IMR-90 (cell line): Measurements from ENCODE around the gene SELENOO.

ENCODE experiments used
- BHLHE40 ChIP-seq: fragments of 150-350 bp; IDR thresholded peaks from 2 replicates; pipeline ENCODE4 v1.6.1; 2016; ENCODE audit warnings: mild to moderate bottlenecking, low read depth, low read length
- CEBPB ChIP-seq: IDR thresholded peaks from 2 replicates; pipeline ENCODE4 v1.6.1; 2012; ENCODE audit warnings: low read depth, low read length, improper control_type of control experiment
- ELK1 ChIP-seq: fragments of 150-350 bp; IDR thresholded peaks from 2 replicates; pipeline ENCODE4 v1.6.1; 2016; ENCODE audit warnings: low read depth, mild to moderate bottlenecking, low read length, moderate library complexity, borderline replicate concordance
- FOS ChIP-seq: fragments of 150-350 bp; IDR thresholded peaks from 2 replicates; pipeline ENCODE4 v1.6.1; 2016; ENCODE audit warnings: low read depth, low read length
- MAFK ChIP-seq: IDR thresholded peaks from 2 replicates; pipeline ENCODE4 v1.6.1; 2012; ENCODE audit warnings: low read depth, low read length, improper control_type of control experiment
- MAZ ChIP-seq: IDR thresholded peaks from 2 replicates; pipeline ENCODE4 v1.6.1; 2012; ENCODE audit warnings: low read depth, mild to moderate bottlenecking, low read length, improper control_type of control experiment, moderate library complexity, borderline replicate concordance
- MXI1 ChIP-seq: IDR thresholded peaks from 2 replicates; pipeline ENCODE4 v1.6.1; 2012; ENCODE audit warnings: low read depth, mild to moderate bottlenecking, low read length, moderate library complexity, borderline replicate concordance
- POLR2A ChIP-seq: IDR thresholded peaks from 2 replicates; pipeline ENCODE4 v1.6.1; 2012; ENCODE audit warnings: mild to moderate bottlenecking, low read depth, low read length
- RAD21 ChIP-seq: IDR thresholded peaks from 2 replicates; pipeline ENCODE4 v1.6.1; 2012; ENCODE audit warnings: low read length, improper control_type of control experiment
- RCOR1 ChIP-seq: IDR thresholded peaks from 2 replicates; pipeline ENCODE4 v1.6.1; 2012; ENCODE audit warnings: mild to moderate bottlenecking, low read length, improper control_type of control experiment; ENCODE audit not compliant: insufficient replicate concordance
- RFX5 ChIP-seq: IDR thresholded peaks from 2 replicates; pipeline ENCODE4 v1.8.0; 2012; ENCODE audit warnings: low read depth, mild to moderate bottlenecking, low read length, moderate library complexity
- SMC3 ChIP-seq: fragments of 150-350 bp; IDR thresholded peaks from 2 replicates; pipeline ENCODE4 v1.6.1; 2016; ENCODE audit warnings: low read depth, mild to moderate bottlenecking, antibody characterized with exemption, low read length, moderate library complexity
- TF ChIP-seq, protein P1 (sequence below): conservative IDR thresholded peaks from 2 replicates; pipeline ENCODE4 v1.5.1; 2012; ENCODE audit warnings: mild to moderate bottlenecking, low read depth, low read length, improper control_type of control experiment
- TF ChIP-seq, protein P2 (sequence below): fragments of 150-350 bp; IDR thresholded peaks from 2 replicates; pipeline ENCODE4 v1.6.1; 2017; ENCODE audit warnings: mild to moderate bottlenecking, antibody characterized with exemption, low read length, low read depth

DNA sequence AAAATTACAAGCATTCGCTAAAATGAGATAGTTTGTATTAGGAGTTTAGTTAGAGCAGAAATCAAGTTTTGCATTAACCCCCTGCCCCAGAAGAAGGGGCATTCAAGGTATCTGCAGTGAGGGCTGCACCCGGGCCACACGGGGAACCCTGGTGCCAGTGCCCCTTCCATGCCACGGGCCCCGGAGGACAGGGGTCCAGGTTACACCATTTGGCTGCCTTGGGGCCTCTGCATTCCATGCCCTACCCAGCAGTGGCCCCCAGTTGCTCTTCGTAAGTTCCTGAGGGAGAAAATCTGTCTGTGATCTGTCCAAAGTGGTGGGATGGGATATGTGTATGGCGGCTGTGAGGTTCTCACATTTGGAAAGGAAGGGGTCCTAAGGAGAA lies 47.1 kb upstream of the SELENOO start:
- TF ChIP-seq RAD21 (no peak), RFX5 (no peak), MAZ (no peak), POLR2A (no peak), MXI1 (no peak), FOS (no peak), RCOR1 (no peak), CEBPB (no peak), MAFK (no peak), ELK1 (no peak), SMC3 (no peak), BHLHE40 (no peak)
- TF ChIP-seq, protein P1, sequence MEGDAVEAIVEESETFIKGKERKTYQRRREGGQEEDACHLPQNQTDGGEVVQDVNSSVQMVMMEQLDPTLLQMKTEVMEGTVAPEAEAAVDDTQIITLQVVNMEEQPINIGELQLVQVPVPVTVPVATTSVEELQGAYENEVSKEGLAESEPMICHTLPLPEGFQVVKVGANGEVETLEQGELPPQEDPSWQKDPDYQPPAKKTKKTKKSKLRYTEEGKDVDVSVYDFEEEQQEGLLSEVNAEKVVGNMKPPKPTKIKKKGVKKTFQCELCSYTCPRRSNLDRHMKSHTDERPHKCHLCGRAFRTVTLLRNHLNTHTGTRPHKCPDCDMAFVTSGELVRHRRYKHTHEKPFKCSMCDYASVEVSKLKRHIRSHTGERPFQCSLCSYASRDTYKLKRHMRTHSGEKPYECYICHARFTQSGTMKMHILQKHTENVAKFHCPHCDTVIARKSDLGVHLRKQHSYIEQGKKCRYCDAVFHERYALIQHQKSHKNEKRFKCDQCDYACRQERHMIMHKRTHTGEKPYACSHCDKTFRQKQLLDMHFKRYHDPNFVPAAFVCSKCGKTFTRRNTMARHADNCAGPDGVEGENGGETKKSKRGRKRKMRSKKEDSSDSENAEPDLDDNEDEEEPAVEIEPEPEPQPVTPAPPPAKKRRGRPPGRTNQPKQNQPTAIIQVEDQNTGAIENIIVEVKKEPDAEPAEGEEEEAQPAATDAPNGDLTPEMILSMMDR = no peak
- TF ChIP-seq, protein P2, sequence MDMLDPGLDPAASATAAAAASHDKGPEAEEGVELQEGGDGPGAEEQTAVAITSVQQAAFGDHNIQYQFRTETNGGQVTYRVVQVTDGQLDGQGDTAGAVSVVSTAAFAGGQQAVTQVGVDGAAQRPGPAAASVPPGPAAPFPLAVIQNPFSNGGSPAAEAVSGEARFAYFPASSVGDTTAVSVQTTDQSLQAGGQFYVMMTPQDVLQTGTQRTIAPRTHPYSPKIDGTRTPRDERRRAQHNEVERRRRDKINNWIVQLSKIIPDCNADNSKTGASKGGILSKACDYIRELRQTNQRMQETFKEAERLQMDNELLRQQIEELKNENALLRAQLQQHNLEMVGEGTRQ = no peak
